GM21515 (cell line): ENCODE measurements around the gene YPEL5.

Source experiments
- ATAC-seq: cut with Tn5 transposase; IDR thresholded peaks from one replicate; pipeline ENCODE4 v1.9.1; 2021; ENCODE audit not compliant: unreplicated experiment

Gene YPEL5

DNA sequence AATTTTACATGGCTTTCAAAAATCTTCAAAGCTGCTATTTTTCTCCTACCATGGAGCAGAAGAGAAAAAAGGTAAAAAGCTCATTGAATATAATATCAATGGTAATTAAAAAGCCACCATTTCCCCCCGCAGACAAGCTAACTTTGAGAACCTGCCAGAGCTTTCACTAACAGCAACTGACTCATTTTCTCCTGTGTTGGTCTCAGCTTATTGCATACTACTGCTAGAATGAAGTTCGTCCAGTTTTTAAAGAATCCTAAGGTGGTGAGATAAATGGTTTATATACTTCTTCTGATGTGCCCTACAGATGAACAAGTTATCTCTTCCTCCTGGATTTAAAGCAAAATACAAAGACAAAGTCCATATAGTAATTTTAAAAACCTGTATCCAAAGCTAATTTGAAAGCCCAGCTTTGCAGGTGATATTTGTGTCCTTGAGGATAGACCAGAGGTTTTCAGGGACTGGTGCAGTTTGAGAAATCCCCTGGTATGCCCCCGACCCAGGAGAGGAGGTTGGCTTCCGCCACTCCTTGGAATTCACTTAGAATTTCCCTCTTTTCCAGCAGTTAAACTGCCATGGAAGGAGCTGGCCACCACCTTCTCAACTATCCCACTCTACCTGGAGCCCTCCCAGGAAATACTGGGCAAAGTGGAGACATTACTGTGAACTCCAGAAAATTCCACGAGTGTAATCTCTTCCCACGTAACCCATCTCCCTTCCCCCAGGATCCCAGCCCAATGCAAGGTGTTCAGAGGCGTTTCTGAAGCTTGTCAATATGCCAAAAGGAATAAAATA, 17.5 kb downstream of the YPEL5 start:
- no peak for ATAC-seq

DNA sequence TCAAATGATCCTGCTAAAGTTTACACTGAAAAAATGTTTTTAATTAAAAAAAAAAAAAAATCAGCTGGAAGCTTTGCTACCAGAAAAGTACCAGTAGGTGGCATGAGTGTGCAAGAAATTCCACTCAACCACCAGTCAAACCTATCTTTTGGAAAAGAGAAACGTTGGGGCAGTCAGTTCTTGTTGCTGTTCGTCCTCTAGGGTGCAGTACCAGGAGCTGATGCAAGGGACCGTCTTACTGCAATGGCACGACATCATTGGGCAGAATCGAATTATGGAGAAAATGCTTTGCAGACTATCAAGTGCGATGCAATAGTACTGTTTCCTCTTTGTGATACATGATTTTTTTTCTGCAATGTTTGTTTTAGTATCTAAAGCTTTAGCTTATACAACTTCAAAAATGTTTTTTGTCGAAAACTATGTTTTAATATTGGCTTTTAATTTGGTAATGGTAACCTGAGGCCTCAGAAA, 18.3 kb downstream of the YPEL5 start:
- ATAC-seq, result peak; percentile 91

DNA sequence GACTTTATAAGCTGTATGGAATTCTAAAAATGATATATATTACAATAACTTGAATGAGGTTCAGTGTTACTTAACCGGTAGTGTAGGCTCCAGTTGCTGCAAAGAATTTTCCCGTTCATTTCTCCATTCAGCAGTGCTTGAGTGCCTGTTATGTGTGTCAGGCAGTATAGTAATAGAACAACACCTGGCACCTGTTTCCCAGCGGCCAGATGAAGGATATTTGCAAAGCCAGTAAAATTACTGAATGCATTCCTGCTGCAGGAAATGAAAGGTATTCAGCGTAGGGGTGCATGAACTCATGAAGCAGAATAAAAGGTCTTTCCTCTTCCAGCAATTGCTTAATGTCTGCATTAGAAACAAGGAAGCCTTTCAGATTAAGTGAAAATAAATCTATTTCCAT, 18.8 kb downstream of the YPEL5 start:
- no peak for ATAC-seq

DNA sequence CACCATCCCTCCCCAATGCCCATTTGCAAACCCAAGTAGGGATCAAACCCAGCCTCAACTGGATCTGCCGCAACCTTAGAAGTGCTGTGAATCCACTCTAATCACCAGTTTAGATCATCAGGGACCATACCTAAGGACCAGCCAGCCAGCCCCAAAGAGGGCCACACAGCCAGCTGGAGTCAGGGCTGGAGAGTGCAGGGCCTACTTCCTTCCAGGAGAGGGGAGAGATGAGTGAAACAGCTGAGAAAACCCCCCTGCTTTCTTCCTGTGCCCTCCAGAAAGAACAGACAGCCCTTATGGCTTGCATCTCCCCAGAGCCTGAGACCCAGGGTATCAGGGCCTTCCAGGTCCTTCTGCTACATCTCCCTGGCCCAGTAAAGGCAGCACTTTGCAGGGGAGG, 25.8 kb downstream of the YPEL5 start:
- no peak for ATAC-seq

DNA sequence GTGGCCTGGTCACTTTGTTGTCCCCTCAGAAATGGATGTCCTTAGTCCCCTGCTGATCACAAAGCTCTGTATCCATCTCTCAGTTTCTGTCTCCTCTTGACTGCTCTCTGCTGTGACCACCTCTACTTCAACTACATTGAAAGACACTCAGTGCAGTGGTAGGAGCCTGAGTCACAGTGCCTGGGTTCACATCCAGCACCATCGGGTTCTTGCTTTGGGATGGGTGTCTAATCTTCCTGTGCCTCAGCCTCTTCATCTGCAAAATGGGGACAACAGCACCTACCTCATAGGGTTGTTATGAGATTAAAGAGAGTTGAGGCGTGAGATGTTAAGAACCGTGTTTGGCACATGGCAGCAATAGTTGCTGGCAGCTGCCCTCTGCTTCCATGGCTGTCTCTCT, 30.6 kb downstream of the YPEL5 start:
- no peak for ATAC-seq

DNA sequence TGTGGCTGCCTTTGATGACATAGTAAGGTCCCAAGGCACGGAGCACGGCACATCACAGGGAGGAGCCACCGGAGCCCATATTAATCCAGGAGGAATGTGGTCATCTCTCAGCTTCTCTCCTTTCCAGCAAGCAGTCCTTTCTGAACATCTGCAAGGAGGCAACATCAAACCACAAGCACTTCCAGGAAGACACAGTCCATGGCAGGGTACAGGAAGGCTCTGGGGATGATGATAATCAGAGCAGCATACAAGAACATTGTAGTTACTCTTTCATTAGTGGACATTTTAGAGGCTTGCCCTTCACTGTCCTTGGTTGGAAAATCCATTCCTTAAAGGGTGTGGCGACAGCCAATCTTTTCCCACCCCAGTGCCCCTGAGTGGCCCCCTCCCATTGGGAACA, 31.1 kb downstream of the YPEL5 start:
- no peak for ATAC-seq

DNA sequence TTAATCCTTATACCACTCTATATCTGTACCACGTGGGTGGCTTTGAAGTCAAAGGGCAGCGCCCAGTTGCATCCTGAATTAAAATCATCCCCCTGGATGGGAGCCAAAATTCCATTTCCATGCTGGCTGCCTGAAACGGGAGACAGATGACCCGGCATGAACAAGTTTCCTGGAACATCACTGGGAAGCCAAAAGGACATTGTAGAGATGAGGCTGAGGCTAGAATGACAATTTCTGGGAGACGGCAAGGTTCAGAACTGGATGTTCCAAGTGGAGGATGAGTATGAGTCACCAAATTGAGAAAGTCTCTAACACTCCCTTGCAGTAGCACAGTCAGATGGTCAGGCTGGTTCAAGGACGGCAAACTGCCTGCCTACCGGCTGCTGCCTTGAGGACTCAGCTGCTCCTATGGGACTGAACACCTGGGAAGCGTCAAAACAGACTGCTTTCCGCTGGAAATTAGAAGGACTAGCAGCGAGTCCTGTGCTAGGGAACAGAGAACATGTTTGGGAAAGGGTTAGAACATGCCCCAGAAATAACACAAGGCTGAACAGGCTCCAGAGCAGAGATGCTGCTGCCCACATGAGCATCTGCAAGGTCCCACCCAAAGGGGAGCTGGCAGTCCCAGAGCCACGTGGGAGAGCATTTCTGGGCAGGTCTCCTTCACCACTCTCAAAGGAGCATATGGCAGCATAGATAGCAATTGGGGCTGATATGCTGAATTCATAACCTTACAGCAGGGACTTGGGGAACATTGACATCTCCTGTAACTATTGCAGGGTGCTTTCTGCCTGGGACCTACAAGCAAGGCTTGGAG, 32.0 kb downstream of the YPEL5 start:
- no peak for ATAC-seq

DNA sequence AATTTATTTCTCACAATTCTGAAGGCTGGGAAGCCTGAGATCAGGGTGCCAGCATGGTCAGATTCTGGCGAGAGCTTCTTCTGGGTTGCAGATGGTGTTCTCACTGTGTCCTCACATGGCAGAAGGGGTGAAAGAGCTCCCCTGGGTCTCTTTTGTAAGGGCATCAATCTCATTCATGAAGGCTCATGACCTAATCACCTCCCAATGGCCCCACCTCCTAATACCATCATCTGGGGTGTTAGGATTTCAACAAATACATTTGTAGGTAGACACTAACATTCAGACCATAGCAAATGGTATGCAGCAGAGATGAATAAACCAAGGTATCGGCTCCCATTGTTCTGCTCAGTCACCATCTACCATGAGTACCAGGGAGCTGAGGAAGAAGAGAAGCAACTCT, 32.7 kb downstream of the YPEL5 start:
- ATAC-seq, result no peak

DNA sequence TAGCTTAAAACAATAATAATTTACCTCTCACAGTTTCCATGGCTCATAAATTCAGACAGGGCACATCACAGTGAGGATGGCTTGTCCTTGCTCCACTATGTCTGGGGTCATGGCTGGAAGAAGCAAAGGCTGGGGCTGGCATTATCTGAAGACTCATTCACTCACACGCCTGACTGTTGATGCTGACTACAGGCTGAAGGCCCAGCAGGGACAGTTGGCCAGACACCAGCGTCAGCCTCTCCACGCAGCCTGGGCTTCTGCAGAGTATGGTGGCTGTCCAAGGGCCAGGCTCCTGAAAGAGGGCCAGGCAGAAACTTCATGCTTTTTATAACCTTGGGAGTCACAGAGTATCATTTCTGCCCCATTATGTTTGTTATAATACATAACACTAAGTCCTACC, 33.4 kb downstream of the YPEL5 start:
- ATAC-seq, result no peak

DNA sequence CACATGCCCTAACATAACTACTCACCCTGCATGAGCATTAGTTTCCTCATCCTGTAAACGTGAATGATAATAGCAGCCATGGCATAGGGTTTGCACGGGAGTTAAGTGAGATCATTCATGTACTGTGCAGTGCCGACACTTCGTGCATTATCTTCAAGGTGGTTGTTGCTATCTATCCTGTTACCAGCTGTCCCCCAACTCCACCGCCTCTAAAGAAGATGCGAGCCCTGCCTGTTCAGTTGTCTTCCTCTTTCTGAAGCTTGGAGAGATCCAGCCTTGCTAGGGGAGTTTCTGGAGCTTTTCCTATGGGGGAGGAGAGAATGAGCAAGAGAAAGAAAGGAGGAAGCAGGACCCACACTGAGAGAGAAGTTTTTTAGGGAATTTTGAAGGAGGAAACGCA, 34.4 kb downstream of the YPEL5 start:
- ATAC-seq, result no peak

DNA sequence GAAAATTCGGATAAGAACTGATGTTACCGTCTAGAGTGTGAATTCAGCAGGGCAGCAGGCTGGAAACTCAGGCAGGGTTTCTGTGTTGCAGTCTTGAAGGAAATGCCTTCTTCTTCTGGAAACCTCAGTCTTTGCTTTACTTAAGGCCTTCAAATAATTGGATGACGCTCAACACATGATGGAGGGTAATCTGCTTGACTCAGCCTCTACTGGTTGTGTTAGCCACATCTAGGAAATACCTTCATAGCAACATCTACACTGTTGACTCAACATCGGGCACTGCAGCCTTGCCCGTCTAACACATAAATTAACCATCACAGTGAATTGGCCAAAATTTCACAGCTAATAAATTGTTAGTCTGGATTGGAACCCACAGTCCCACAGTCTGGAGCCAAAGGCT, 37.2 kb downstream of the YPEL5 start:
- ATAC-seq, result no peak

DNA sequence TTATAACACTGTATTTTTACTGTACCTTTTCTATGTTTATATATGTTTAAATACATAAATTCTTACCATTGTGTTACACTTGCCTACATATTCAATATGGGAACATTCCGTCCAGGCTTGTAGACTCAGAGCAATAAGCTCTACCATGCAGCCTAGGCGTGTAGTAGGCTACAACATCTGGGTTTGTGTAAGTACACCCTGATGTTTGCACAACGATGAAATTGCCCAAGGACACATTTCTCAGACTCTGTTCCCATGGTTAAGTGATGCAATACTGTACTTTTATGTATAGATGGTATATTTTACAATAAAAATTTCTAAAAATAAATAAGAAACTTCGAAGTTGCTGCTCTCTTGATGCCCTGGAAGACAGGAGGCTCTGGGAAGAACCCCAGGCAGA, 38.4 kb downstream of the YPEL5 start:
- no peak for ATAC-seq

DNA sequence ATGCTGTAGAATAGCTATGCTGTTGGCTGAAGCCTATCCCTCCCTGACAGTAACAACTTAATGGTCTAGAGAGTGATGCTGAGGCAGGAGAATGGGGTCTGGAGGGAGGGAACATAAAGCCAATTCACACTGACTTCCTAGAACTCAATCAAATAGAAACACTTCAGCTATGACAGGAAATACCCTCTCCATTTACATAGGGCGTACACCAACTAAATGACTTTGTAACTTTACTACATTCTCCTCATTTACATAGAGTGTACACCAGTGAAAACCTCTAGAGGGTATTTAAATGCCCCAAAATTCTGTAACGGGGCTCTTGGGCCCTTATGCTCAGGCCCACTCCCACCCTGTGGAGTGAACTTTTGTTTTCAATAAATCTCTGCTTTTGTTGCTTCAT, 41.5 kb downstream of the YPEL5 start:
- ATAC-seq, result no peak

DNA sequence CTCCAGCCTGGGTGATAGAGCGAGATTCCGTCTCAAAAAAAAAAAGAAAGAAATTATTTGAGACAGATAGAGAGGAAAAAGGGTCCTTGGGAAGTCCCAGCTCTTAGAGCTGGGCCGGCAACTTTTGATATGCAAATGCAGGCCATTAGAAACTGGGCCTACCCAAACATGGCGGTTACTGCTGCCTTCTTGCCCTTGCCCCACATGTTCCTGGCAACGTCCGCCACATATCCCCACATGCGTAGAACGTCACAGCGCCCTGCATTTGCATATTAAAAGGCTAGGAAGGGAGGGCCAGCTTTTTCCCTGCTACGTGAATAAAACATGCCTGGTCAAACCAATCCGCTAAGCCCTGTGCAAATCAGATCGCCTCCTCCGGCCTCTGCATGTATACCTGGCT, 43.8 kb downstream of the YPEL5 start:
- no peak for ATAC-seq

DNA sequence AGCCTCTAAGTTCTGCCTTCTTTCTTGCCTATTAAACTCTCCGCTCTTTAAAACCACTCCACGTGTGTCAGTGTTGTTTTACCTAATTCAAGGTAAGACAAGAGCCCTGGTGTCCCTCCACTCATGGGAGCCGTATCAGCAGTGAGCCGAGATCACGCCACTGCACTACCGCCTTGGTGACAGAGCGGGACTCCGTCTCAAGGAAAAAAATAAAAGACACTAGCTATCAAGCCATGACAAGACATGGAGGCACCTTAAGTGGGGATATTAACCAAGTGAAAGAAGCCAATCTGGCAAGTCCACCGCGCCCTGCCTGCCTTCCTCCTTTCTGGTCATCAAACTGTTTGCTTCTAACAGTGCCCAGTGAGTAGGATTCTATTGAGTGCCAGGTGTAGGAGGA, 44.3 kb downstream of the YPEL5 start:
- no peak for ATAC-seq

DNA sequence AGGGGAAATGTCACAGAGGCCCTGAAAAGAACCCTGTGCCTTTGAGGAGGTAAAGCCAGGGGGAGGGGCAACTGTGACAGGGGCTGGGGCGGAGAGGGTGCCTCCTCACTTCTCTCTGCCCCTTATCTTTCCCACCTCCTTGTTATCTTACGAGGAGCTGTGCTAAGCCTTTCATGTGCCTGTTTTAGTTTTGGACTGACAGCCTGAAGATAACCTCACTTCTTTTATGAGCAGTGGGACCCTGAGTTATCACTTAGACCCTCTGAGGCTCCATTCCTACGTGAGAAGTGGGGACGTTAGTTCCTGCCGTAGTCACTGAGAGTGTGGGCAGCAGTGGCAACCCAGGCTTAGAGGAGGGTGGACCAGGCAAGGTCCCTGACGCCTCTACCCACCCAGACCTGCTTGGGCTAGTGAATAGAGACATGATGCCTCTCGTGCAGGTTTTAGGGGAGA, 45.0 kb downstream of the YPEL5 start:
- ATAC-seq, result no peak

DNA sequence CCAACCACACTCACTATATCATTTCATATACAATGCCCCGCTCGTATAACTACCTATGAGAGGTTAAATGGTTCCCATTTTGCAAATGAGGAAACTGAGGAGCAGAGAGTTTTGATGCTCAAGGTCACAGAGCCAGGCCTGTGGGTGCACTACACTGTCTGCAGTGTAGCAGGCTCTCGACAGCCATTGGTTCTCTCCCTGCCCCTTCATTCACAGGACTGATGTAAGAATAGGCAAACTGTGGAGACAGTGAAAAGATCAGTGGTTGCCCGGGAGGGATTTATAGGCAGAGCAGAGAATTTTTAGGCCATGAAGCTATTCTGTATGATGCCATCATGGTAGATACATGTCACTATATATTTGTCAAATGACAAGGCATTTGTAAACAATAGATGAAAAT, 45.5 kb downstream of the YPEL5 start:
- no peak for ATAC-seq

DNA sequence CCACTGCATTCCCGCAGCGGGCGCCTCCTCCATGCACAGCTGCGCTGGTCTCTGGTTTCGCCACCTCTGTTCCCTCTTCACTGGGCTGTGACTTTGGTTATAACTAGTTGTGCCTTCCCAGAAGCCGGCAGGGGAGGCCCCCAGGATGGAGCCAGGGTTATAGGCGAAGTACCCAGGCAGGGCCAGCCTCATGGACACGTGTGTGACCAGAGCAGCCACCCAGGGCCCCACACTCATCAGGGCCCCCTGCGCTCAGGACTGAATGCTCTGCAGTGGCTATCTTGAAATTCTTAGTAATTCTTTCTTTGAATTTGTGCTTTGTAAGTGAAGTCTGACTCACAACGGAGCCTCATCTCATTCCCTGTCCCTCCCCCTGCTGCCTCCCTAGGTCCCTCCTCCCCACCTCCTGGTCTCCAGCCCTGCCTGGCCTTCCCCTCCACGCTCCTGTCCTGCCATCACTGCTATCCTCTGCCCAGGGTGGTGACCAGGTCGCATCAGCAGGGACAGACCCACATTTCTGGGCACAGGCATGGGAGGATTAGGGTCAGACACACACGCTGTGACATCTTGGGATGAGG, 46.4 kb downstream of the YPEL5 start:
- ATAC-seq, result no peak

DNA sequence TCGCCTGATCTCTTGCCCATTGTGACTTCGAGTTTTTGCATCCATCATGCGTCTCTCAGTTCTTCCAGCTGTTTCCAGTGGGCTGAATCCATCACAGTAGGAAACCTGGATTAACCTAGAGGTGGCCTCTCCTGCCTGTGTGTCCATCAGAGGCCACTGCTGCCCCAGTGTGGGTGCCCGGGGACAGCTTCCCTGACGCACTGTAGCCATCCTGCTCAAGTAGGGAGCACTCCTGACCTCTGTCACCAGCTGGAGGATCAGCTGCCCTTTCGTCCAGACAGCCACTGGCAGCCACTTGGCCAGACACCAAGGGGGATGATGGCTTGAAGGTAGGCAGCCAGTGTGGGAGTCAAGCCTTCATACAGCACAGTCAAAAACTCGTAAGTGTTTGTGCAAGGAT, 47.6 kb downstream of the YPEL5 start:
- ATAC-seq, result no peak

DNA sequence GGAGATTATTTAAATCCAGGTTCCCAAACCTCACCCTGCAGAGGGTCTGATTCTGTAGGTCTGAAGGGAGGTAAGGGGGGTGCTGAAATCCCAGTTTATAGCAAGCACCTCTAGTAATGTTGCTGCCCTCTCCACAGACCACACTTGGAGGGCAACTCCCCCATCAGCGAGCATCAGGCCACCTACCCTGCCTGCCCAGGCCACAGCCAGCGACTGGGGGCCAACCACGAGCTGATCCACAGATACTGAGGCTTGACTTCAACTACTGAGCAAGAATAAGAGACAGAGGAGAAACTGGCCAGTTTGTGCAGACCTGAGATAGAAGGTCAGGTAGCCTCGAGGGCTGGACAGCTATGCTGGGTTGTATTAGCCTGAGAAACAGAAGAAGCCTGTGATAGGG, 48.2 kb downstream of the YPEL5 start:
- no peak for ATAC-seq

DNA sequence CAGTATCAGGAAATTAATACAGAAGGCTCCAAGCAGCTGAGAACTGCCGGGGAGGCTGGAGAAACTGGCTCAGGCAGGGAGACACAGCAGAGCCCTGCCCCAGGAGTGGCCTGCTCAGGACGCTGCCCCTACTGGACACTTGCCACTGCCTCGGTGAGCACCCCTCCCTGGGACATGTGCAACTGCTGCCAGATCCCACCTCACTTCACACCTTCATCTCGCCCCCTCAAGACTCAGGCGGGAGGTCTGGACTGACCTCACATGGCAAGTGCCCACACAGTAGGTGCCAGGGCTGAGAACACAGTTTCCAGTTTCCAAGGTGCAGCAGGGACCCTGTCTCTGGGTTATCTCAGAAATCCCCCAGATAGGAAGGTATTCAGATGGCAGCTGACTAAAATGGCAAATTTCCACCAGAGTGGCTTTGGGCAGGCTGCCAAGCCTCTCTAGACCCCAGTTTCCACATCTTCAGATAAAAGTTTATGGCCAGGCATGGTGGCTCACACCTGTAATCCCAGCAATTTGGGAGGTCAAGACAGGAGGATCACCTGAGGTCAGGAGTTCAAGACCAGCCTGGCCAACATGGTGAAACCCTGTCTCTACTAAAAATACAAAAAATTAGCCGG, 50.9 kb downstream of the YPEL5 start:
- no peak for ATAC-seq

DNA sequence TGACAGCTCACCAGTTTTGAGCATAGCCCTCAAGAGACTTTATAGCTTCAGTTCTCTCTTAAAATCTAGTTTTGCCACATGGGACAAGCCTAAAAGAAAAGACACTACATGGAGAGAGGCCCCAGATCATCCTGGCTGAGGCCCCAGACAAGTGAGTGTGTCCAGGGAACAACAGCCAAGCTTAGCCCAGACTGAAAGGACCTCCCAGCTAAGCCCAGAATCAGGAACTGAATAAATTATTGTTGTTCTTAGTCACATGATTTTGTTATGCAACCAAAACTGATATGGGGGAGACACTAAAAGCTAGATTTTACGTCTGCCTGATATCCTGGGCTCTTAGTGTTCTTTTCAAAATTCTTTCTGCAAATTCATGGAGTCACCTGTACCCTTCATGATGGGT, 55.2 kb downstream of the YPEL5 start:
- no peak for ATAC-seq
